ENCODE measurements around the gene MICOS13.
A peak's percentile ranks its signal among the peaks of the same experiment; 100 is the strongest.

MICOS13 gene

DNA sequence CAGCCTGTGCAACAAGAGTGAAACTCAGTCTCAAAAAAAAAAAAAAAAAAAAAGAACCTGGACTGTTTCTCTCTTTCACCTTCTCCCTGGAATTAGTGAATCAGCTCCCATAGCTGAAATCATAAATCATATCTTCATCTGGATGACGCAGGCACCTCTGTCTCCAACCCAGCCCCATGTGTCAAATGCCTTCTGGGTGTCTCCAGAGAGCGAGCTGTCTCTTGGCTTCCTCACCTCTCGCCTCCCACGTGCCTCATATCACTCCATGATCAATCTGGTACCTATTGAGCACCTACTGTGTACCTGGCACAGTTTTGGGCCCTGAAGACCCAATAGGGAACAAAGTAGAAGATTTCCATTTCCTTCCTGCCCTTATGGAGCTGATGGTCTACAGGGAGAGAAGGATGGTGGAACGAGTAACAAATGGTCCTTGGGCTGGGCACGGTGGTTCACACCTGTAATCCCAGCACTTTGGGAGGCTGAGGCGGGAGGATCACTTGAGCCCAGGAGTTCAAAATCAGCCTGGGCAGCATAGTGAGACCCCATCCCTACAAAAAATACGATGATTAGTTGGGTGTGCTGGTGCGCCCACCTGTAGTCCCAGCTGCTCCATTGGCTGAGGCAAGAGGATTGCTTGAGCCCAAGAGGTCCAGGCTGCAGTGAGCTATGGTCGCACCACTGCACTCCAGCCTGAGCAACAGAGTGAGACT is 3.0 kb upstream of the MICOS13 start:
- no peak for DNase-seq (ENCODE audit: low read depth)
- TF ChIP-seq CTCF (conservative IDR thresholded peaks at IDR 0.05; ENCODE audit: low read length), result no peak

GRCh38 chr19:5682107-5682482 is 1.8 kb upstream of the MICOS13 start:
- no peak for DNase-seq (ENCODE audit: low read depth)
- no peak for TF ChIP-seq CTCF (conservative IDR thresholded peaks at IDR 0.05; ENCODE audit: low read length)
- no peak overlapping the region for H3K4me3 ChIP-seq (ENCODE audit: low read length)

More for the DNA sequence above, 3.0 kb upstream of the MICOS13 start:
- no peak overlapping the region for H3K4me3 ChIP-seq (ENCODE audit: low read length)

- H3K4me3 ChIP-seq (ENCODE audit: low read length), result peak overlapping the region; percentile 99
- DNase-seq (ENCODE audit: low read depth), result no peak
- no peak for TF ChIP-seq CTCF (conservative IDR thresholded peaks at IDR 0.05; ENCODE audit: low read length)
Observed at GRCh38 chr19:5681391-5682106, 1.2 kb upstream of the MICOS13 start.

- peak overlapping the region; percentile 99 for H3K4me3 ChIP-seq (ENCODE audit: low read length)
- TF ChIP-seq CTCF (conservative IDR thresholded peaks at IDR 0.05; ENCODE audit: low read length), result no peak
- DNase-seq (ENCODE audit: low read depth), result peak; percentile 24
Observed at GRCh38 chr19:5680084-5680436, 256 bp downstream of the MICOS13 start.

- no peak for DNase-seq (ENCODE audit: low read depth)
- H3K4me3 ChIP-seq (ENCODE audit: low read length), result peak overlapping the region; percentile 99
- no peak for TF ChIP-seq CTCF (conservative IDR thresholded peaks at IDR 0.05; ENCODE audit: low read length)
Observed at GRCh38 chr19:5679289-5680083, 830 bp downstream of the MICOS13 start.

DNA sequence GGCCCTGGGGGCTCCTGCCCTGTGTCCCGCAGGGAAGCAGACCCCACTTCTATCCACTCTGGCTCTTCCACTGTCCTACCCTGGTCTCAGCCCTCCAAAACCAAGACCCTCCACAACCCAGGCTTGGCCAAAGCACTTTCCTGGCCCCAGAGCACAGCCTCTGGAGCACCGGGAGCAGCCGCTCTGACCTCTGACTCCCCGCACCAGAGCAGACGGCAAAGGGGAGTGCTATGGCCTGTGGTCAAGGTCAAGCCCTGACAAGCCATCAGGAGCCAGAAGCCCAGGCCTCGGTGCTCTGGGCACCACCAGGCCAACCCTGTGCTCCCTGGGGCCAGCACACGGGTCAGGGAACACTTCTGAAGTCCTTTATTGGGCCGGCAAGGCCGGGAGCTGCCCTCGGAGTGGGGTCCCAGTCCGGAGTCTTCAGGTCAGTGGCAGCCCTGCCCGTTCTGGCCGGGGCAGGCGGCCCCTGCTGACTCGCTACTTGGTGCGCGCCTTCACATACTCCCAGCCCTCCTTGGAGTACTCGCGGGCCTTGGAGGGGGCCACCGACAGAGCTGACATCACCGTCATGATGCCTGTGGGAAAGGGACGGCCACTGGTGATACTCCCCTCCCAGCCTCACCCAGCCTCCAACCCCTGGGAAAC is 2.1 kb downstream of the MICOS13 start:
- no peak for TF ChIP-seq CTCF (conservative IDR thresholded peaks at IDR 0.05; ENCODE audit: low read length)
- H3K4me3 ChIP-seq (ENCODE audit: low read length), result no peak overlapping the region
- DNase-seq (ENCODE audit: low read depth), result no peak
